ENCODE results near the gene PPP1R9B. TPM values are rescaled to one million over a fixed set of nuclear protein-coding genes. Genes with fewer than 3 reads are reported as not detected.

The PPP1R9B gene
- total and polyA plus RNA-seq, 2 donors, result 16.6 to 29.6 TPM

GRCh38 chr17:50190603-50191358 lies 40.3 kb upstream of the PPP1R9B start:
- DNase-seq (ENCODE audit: extremely low spot score), result no peak
- Histone ChIP-seq H3K4me1 (ENCODE audit: insufficient read depth) (no peaks in the 10 kb centered on the region), H3K36me3 (ENCODE audit: insufficient read depth) (no peaks in the 10 kb centered on the region), H3K4me3 (ENCODE audit: low read depth, low read length) (no peak overlapping the region), H3K27ac (ENCODE audit: low read depth) (peak overlapping the region; percentile 66)
- 52% methylated on average over 8 of the region's 8 CpGs for WGBS

- H3K4me3 ChIP-seq (ENCODE audit: low read depth, low read length), result no peak overlapping the region
- no peak for DNase-seq (ENCODE audit: extremely low spot score)
- peak overlapping the region; percentile 66 for H3K27ac ChIP-seq (ENCODE audit: low read depth)
- no peaks in the 10 kb centered on the region for H3K36me3 ChIP-seq (ENCODE audit: insufficient read depth)
- H3K4me1 ChIP-seq (ENCODE audit: insufficient read depth), result no peaks in the 10 kb centered on the region
- 62% methylated on average over 8 of the region's 8 CpGs for WGBS
Observed at GRCh38 chr17:50190293-50190602, 39.8 kb upstream of the PPP1R9B start.

- DNase-seq (ENCODE audit: extremely low spot score), result no peak
- Histone ChIP-seq H3K36me3 (ENCODE audit: insufficient read depth) (no peaks in the 10 kb centered on the region), H3K27ac (ENCODE audit: low read depth) (peak overlapping the region; percentile 81), H3K4me1 (ENCODE audit: insufficient read depth) (no peaks in the 10 kb centered on the region), H3K4me3 (ENCODE audit: low read depth, low read length) (no peak overlapping the region)
- 45% methylated on average over 20 of the region's 20 CpGs for WGBS
Observed at GRCh38 chr17:50189550-50190292, 39.2 kb upstream of the PPP1R9B start.

- WGBS, result 51% methylated on average over 11 of the region's 11 CpGs
- Histone ChIP-seq H3K4me1 (ENCODE audit: insufficient read depth) (no peaks in the 10 kb centered on the region), H3K36me3 (ENCODE audit: insufficient read depth) (no peaks in the 10 kb centered on the region), H3K4me3 (ENCODE audit: low read depth, low read length) (no peak overlapping the region), H3K27ac (ENCODE audit: low read depth) (peak overlapping the region; percentile 81)
- no peak for DNase-seq (ENCODE audit: extremely low spot score)
Observed at GRCh38 chr17:50188921-50189549, 38.6 kb upstream of the PPP1R9B start.

GRCh38 chr17:50188531-50188920 lies 38.0 kb upstream of the PPP1R9B start:
- Histone ChIP-seq H3K4me3 (ENCODE audit: low read depth, low read length) (no peak overlapping the region), H3K27ac (ENCODE audit: low read depth) (peak overlapping the region; percentile 28), H3K36me3 (ENCODE audit: insufficient read depth) (no peaks in the 10 kb centered on the region), H3K4me1 (ENCODE audit: insufficient read depth) (no peaks in the 10 kb centered on the region)
- WGBS, result 46% methylated on average over 13 of the region's 13 CpGs
- no peak for DNase-seq (ENCODE audit: extremely low spot score)

GRCh38 chr17:50187751-50188530 lies 37.5 kb upstream of the PPP1R9B start:
- H3K27ac ChIP-seq (ENCODE audit: low read depth), result peak overlapping the region; percentile 76
- no peaks in the 10 kb centered on the region for H3K4me1 ChIP-seq (ENCODE audit: insufficient read depth)
- WGBS, result 51% methylated on average over 17 of the region's 17 CpGs
- no peak for DNase-seq (ENCODE audit: extremely low spot score)
- H3K36me3 ChIP-seq (ENCODE audit: insufficient read depth), result no peaks in the 10 kb centered on the region
- H3K4me3 ChIP-seq (ENCODE audit: low read depth, low read length), result no peak overlapping the region

- H3K4me3 ChIP-seq (ENCODE audit: low read depth, low read length), result no peak overlapping the region
- no peak for DNase-seq (ENCODE audit: extremely low spot score)
- H3K36me3 ChIP-seq (ENCODE audit: insufficient read depth), result no peaks in the 10 kb centered on the region
- H3K4me1 ChIP-seq (ENCODE audit: insufficient read depth), result no peaks in the 10 kb centered on the region
- peak overlapping the region; percentile 76 for H3K27ac ChIP-seq (ENCODE audit: low read depth)
- WGBS, result 38% methylated on average over 4 of the region's 4 CpGs
Observed at GRCh38 chr17:50187394-50187725, 36.9 kb upstream of the PPP1R9B start.

- H3K4me1 ChIP-seq (ENCODE audit: insufficient read depth), result no peaks in the 10 kb centered on the region
- H3K4me3 ChIP-seq (ENCODE audit: low read depth, low read length), result no peak overlapping the region
- H3K36me3 ChIP-seq (ENCODE audit: insufficient read depth), result no peaks in the 10 kb centered on the region
- 47% methylated on average over 24 of the region's 24 CpGs for WGBS
- H3K27ac ChIP-seq (ENCODE audit: low read depth), result peak overlapping the region; percentile 88
- no peak for DNase-seq (ENCODE audit: extremely low spot score)
Observed at GRCh38 chr17:50186661-50187393, 36.4 kb upstream of the PPP1R9B start.

GRCh38 chr17:50185631-50186471 lies 35.4 kb upstream of the PPP1R9B start:
- Histone ChIP-seq H3K4me1 (ENCODE audit: insufficient read depth) (no peaks in the 10 kb centered on the region), H3K27ac (ENCODE audit: low read depth) (peak overlapping the region; percentile 90), H3K36me3 (ENCODE audit: insufficient read depth) (no peaks in the 10 kb centered on the region), H3K4me3 (ENCODE audit: low read depth, low read length) (no peak overlapping the region)
- 56% methylated on average over 31 of the region's 31 CpGs for WGBS
- DNase-seq (ENCODE audit: extremely low spot score), result no peak

GRCh38 chr17:50184611-50185398 lies 34.3 kb upstream of the PPP1R9B start:
- Histone ChIP-seq H3K4me3 (ENCODE audit: low read depth, low read length) (no peak overlapping the region), H3K27ac (ENCODE audit: low read depth) (peak overlapping the region; percentile 86), H3K36me3 (ENCODE audit: insufficient read depth) (no peaks in the 10 kb centered on the region), H3K4me1 (ENCODE audit: insufficient read depth) (no peaks in the 10 kb centered on the region)
- DNase-seq (ENCODE audit: extremely low spot score), result no peak
- WGBS, result 37% methylated on average over 19 of the region's 19 CpGs

GRCh38 chr17:50184064-50184463 lies 33.6 kb upstream of the PPP1R9B start:
- WGBS, result 30% methylated on average over 8 of the region's 8 CpGs
- no peak for DNase-seq (ENCODE audit: extremely low spot score)
- Histone ChIP-seq H3K4me1 (ENCODE audit: insufficient read depth) (no peaks in the 10 kb centered on the region), H3K36me3 (ENCODE audit: insufficient read depth) (no peaks in the 10 kb centered on the region), H3K27ac (ENCODE audit: low read depth) (peak overlapping the region; percentile 75), H3K4me3 (ENCODE audit: low read depth, low read length) (no peak overlapping the region)

Measured in urinary bladder (tissue), 4 donors.